GF-D8 (cell line): ENCODE data around the gene CTSD.

Source experiments
- DNase-seq: peaks from one replicate; lab custom pipeline; 2025; lab: John Stamatoyannopoulos, UW

CTSD gene

GRCh38 chr11:1729692-1730011, 34.1 kb downstream of the CTSD start:
- no peak for DNase-seq

GRCh38 chr11:1728931-1729691, 34.6 kb downstream of the CTSD start:
- no peak for DNase-seq

- no peak for DNase-seq
These were observed 35.4 kb downstream of the CTSD start for GRCh38 chr11:1728301-1728700.

- DNase-seq = no peak
These were observed 35.9 kb downstream of the CTSD start for GRCh38 chr11:1727861-1728260.

- no peak for DNase-seq
These were observed 36.5 kb downstream of the CTSD start for GRCh38 chr11:1727096-1727690.

- DNase-seq = no peak
These were observed 43.9 kb downstream of the CTSD start for GRCh38 chr11:1719781-1720180.

- DNase-seq = no peak
These were observed 45.4 kb downstream of the CTSD start for GRCh38 chr11:1718326-1718725.

GRCh38 chr11:1717745-1718144, 46.0 kb downstream of the CTSD start:
- no peak for DNase-seq

- no peak for DNase-seq
These were observed 48.5 kb downstream of the CTSD start for GRCh38 chr11:1714908-1715885.

GRCh38 chr11:1708716-1709115, 55.0 kb downstream of the CTSD start:
- DNase-seq = no peak

- DNase-seq = no peak
These were observed 56.0 kb downstream of the CTSD start for GRCh38 chr11:1707751-1708150.

GRCh38 chr11:1706634-1707400, 56.9 kb downstream of the CTSD start:
- no peak for DNase-seq

GRCh38 chr11:1705126-1706052, 58.3 kb downstream of the CTSD start:
- no peak for DNase-seq

- no peak for DNase-seq
These were observed 60.6 kb downstream of the CTSD start for GRCh38 chr11:1703146-1703545.
